ENCODE results near the gene RGS11. TPM values are rescaled to one million over a fixed set of nuclear protein-coding genes. Genes with fewer than 3 reads are reported as not detected.

The RGS11 gene
- total RNA-seq, 4 donors from 2014 or later: 20.8 to 59.0 (median 29.7) TPM

GRCh38 chr16:305916-306626 lies 30.3 kb upstream of the RGS11 start:
- 73 to 76% methylated on average over 14 to 19 of the region's 19 CpGs for WGBS, 2 donors
- no peak for DNase-seq (ENCODE audit: low spot score in 2 of 2)
- Histone ChIP-seq H3K4me3 (no peak overlapping the region), H3K36me3 (peaks cover 0 to 90% (median 16%) of the 10 kb centered on the region in 3 donors), H3K27me3 (no peaks in the 10 kb centered on the region), H3K27ac (no peak overlapping the region), H3K4me1 (no peaks in the 10 kb centered on the region), H3K9me3 (no peaks in the 10 kb centered on the region)
- no peak for TF ChIP-seq CTCF (IDR thresholded peaks at IDR 0.05)

GRCh38 chr16:303760-304505 lies 28.2 kb upstream of the RGS11 start:
- TF ChIP-seq CTCF (IDR thresholded peaks at IDR 0.05) (no peak), POLR2A (IDR thresholded peaks at IDR 0.05) (no peak), EP300 (IDR thresholded peaks at IDR 0.05) (no peak)
- no peaks in the 10 kb centered on the region for H3K27me3 ChIP-seq
- H3K4me3 ChIP-seq: no peak overlapping the region
- 85% methylated on average over 35 to 43 of the region's 43 CpGs for whole genome bisulfite sequencing, 2 donors
- no peaks in the 10 kb centered on the region for H3K4me1 ChIP-seq
- no peak for DNase-seq (ENCODE audit: low spot score in 2 of 2)
- H3K36me3 ChIP-seq: peaks cover 0 to 82% (median 16%) of the 10 kb centered on the region in 3 donors
- no peaks in the 10 kb centered on the region for H3K9me3 ChIP-seq
- H3K27ac ChIP-seq: no peak overlapping the region

GRCh38 chr16:301950-302349 lies 26.2 kb upstream of the RGS11 start:
- no peak for DNase-seq (ENCODE audit: low spot score in 2 of 2)
- Histone ChIP-seq H3K4me3 (no peak overlapping the region), H3K27ac (no peak overlapping the region), H3K27me3 (no peaks in the 10 kb centered on the region), H3K36me3 (peaks cover 0 to 82% (median 17%) of the 10 kb centered on the region in 3 donors), H3K9me3 (no peaks in the 10 kb centered on the region), H3K4me1 (no peaks in the 10 kb centered on the region)
- WGBS, 2 donors: 89 to 98% methylated on average over 4 to 10 of the region's 13 CpGs
- TF ChIP-seq EP300 (IDR thresholded peaks at IDR 0.05) (no peak), POLR2A (IDR thresholded peaks at IDR 0.05) (no peak), CTCF (IDR thresholded peaks at IDR 0.05) (no peak)

- no peak for DNase-seq (ENCODE audit: low spot score in 2 of 2)
- no peak overlapping the region for H3K4me3 ChIP-seq
- no peaks in the 10 kb centered on the region for H3K4me1 ChIP-seq
- H3K36me3 ChIP-seq: peaks cover 0 to 82% (median 21%) of the 10 kb centered on the region in 3 donors
- H3K27me3 ChIP-seq: no peaks in the 10 kb centered on the region
- no peak for TF ChIP-seq POLR2A (IDR thresholded peaks at IDR 0.05)
- TF ChIP-seq CTCF (IDR thresholded peaks at IDR 0.05): no peak
- TF ChIP-seq EP300 (IDR thresholded peaks at IDR 0.05): no peak
- no peak overlapping the region for H3K27ac ChIP-seq
- 91 to 92% methylated on average over 6 of the region's 6 CpGs for WGBS, 2 donors
- H3K9me3 ChIP-seq: no peaks in the 10 kb centered on the region
Observed at GRCh38 chr16:301235-301634, 25.5 kb upstream of the RGS11 start.

GRCh38 chr16:297832-298231 lies 22.1 kb upstream of the RGS11 start:
- TF ChIP-seq CTCF (IDR thresholded peaks at IDR 0.05) (no peak), EP300 (IDR thresholded peaks at IDR 0.05) (no peak), POLR2A (IDR thresholded peaks at IDR 0.05) (no peak)
- DNase-seq (ENCODE audit: low spot score in 2 of 2): no peak
- no peaks in the 10 kb centered on the region for H3K4me1 ChIP-seq
- 91 to 94% methylated on average over 16 to 20 of the region's 32 CpGs for WGBS, 2 donors
- peaks cover 0 to 76% (median 18%) of the 10 kb centered on the region in 3 donors for H3K36me3 ChIP-seq
- H3K27me3 ChIP-seq: no peaks in the 10 kb centered on the region
- H3K9me3 ChIP-seq: no peaks in the 10 kb centered on the region
- H3K4me3 ChIP-seq: no peak overlapping the region
- H3K27ac ChIP-seq: no peak overlapping the region
